CD4-positive, alpha-beta T cell treated with Interferon gamma for 1 hour (primary cell): ENCODE measurements around the gene LGALS14.
A peak's percentile ranks its signal among the peaks of the same experiment; 100 is the strongest.
"Not testable (repeated sequence)": the region's sequence is repeated elsewhere in the genome, so short reads cannot be mapped to it uniquely, and the experiment has no call there.

ENCODE experiments used
- DNase-seq: peaks from one replicate; pipeline ENCODE4 v3.0.0-alpha.2; 2020

LGALS14 gene

DNA sequence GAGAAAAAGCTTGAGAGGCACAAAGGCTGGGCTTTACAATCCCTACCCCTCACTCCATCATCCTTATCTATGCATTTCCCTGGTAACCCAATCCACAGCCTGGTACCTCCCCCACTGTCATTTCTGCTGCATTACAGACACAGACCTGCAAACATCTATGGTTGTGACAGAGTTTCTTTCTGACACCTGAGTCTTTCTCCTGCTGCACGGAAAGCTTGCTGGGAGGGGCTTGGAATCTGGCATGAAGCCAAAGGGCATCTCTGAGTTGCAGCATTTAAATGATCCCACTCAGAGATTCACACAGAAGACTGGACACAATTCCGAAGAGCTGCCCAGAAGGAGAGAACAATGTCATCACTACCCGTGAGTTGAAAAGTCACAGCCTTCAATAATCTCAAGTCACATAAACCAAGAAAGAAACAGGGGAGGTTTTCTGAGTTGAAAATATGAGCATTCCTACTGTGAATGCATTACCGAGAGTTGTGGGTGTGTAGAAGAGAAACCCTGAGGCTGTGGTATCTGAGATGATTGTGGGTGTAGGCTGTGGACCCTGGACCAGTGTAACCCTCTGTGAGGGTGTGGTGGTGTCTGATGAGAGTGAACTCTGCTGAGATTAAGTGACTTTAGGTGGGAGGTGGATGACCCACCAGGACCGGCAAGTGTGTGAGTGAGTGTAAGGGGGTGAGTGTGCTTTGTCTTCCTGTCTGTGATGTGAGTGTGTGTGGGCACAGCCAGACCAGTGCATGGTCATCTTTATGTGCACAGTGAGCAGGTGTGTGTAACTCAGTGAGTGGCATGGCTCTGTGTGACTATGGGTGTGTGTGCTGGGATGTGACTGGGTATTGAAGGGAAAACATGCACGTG is at the start of gene LGALS14:
Gene LGALS14, plus strand, starts transcription at position 301 of the 864 bp plus-strand sequence. Its CDS starts 48 bp downstream, at position 349.
- DNase-seq, result no peak

DNA sequence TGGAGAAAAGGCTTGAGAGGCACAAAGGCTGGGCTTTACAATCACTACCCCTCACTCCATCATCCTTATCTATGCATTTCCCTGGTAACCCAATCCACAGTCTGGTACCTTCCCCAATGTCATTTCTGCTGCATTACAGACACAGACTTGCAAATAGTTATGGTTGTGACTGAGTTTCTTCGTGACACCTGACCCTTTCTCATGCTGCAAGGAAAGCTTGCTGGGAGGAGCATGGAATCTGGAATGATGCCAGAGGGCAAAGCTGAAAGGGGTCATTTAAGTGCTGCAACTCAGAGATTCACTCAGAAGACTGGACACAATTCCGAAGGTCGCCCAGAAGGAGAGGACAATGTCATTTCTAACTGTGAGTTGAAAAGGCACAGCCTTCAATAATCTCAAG is 48.7 kb upstream of the LGALS14 start, which contains the start of gene LGALS16:
Gene LGALS16, plus strand, starts transcription at position 301 of the 400 bp plus-strand sequence. Its CDS starts 49 bp downstream, at position 350.
- no peak for DNase-seq

- DNase-seq, result no peak
Observed at GRCh38 chr19:39659791-39660190, 44.5 kb upstream of the LGALS14 start.

DNA sequence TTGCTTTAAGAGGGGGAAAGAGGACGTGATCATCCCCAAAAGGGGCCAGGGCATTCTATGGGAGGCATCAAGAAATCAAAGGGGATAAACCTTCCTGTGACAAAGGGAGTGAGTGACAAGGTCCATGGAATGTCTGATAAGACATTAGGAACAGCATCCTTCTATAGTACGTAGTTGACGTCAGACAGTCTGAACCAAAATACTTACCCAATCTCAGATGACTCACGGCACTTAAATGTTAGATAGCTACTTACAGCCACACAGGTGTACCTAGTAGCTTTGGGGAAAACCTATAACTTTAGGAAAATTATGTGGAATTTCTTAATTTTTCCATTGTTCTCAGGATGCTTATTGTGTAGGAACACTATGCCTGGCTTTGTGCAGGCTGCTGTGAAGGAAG is 43.6 kb upstream of the LGALS14 start:
- DNase-seq, result no peak

GRCh38 chr19:39661565-39661964 is 42.7 kb upstream of the LGALS14 start:
- DNase-seq, result no peak

DNA sequence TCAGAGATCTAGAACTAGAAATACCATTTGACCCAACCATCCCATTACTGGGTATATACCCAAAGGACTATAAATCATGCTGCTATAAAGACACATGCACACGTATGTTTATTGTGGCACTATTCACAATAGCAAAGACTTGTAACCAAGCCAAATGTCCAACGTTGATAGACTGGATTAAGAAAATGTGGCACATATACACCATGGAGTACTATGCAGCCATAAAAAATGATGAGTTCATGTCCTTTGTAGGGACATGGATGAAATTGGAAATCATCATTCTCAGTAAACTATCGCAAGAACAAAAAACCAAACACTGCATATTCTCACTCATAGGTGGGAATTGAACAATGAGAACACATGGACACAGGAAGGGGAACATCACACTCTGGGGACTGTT is 34.4 kb upstream of the LGALS14 start:
- not testable (repeated sequence) for DNase-seq

DNA sequence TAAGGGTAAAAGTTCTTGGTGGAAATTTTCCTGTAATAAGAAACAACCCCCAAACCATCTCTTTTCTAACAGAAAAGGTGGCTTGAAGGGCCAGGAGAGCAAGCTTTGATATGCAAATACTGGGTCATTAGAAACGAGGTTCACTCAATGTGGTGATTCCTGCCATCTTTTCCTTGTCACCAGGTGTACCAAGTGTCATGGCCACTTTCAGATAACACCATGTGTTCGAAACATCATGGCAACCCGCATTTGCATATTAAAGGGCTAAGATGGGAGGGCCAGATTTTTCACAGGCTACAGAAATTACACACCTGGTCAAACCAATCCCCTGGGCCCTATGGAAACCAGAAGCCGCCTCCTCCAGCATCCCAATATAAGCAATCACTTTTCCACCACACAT is 33.3 kb upstream of the LGALS14 start:
- DNase-seq, result no peak

DNA sequence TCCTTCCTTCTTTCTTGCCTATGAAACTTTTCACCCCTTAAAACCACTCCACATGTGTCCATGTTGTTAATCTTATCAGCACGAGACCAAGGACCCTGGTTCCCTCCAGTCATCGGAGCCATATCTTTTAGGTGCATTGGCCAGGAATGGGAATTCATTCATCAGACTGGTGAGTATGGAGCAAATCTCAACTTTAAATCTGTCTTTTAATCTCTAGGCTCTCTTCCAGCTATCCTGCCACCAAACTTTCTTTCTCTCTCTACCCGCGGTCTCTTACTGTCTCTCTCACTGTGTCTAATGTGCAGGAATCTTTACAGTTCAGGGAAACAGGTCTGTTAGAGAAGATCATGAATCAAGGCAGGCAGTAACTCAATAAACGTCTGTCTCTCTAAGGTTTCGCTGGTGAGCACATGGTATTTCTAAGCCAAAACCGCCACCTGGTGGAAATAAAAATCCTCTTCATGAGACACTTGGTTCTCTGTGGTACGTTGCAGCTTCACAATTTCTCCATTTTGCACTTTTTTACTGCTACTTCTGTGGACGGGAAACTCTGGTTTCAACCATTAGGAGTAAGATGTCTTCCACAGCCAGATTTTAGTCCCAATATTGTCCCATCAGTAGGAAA is 32.4 kb upstream of the LGALS14 start:
- DNase-seq, result peak; percentile 31

DNA sequence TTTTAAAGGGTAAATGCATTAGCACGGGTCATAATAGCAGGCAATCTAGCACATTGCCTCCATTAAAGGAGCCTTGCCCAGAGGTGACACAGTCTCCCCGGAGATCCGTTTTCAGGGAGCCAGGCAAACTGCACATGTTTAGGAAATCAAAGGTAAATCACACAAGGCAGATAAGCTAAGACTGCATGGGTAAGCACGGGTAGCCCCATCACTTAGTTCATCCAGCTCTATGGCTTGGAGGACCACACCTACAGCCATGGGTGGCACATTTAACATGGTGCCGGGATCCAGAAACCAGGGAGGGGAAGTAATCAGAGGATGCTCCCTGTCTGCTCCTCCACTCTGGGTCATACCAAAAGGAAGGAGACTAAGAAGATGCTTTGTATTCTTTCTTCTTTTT is 31.8 kb upstream of the LGALS14 start:
- no peak for DNase-seq

DNA sequence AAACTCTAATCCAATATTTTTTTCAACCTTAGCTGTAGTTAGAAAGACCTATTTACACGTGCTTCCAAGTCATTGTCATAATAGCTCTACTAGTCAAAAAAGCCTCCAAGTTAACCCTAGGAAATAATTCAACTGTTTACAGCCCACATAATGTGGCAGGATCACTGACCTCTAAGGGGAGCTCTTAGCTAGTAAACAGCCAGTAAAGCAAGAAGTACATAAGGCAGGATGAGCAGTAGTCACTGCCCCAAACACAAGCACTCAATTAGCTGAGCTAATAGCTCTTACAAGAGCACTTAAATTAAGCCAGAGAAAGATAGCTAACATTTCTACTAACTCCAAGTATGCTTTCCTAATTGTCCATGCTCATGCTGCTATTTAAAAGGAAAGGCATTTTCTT is 30.4 kb upstream of the LGALS14 start:
- not testable (repeated sequence) for DNase-seq

GRCh38 chr19:39676004-39676403 is 28.3 kb upstream of the LGALS14 start:
- no peak for DNase-seq

- DNase-seq, result no peak
Observed at GRCh38 chr19:39677961-39678889, 26.1 kb upstream of the LGALS14 start.

DNA sequence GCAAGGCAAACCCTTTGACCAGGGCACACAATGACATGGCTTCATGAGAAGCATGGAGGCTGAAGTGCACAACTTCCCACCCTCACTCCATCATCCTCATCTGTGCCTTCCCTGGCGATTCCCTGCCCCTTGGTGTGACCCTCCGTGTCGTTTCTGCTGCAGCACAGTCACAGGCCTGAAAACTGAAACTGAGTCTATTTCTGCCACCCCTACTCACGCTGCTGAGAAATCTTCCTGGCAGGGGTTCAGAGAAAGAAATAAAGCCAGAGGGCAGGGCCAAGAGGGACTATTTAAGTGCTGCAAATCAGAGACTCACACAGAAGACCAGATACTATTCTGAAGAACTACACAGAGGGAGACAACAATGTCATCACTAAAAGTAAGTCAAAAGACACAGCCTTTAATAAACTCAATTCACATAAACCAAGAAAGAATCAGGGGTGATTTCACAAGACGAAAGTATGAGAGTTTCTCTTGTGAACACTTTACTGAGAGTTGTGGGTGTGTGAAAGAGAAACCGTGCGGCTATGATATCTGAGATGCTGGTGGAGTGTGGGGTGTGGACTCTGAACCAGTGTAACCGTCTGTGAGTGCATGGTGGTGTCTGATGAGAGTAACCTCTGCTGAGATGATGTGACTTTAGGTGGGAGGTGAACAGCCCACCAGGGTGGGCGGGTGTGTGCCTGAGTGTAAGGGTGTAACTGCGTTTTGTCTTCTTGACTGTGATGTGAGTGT is 25.1 kb upstream of the LGALS14 start:
- no peak for DNase-seq

DNA sequence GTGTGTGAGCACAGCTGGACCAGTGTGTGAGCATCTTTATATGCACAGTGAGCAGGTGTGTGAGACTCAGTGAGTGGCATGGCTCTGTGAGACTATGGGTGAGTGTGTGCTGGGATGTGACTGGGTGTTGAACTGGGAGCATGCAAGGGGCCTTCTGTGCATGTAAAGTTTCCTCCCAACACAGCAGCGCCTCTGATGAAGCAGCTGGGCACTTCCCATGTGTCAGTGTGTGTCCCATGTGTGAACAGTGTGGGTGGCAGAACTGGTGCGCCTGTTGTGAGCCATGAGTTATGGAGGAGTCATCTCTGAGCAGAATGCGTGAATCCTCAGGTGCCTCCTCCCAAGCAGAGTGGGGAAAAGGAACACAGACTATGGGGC is 24.5 kb upstream of the LGALS14 start:
- DNase-seq, result no peak

GRCh38 chr19:39680593-39680992 is 23.7 kb upstream of the LGALS14 start:
- no peak for DNase-seq

DNA sequence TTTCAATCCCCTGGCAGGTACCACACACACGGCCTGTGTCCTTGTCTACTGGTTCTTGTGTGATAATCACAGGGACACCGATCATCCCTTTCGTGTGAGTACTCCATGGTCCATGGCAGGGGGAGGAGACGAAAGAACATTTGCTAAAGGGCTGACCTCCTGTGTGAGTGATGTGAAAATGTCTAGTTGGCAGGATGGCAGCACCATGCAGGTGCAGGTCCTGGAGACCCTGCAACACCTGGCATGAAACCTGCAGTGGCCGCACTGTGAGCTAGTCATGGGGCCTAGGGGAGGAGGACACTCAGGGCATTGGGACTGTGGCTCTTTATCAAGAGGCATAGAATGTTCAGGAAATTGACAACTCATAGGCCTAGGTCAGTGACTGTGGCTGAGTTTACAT is 22.9 kb upstream of the LGALS14 start:
- no peak for DNase-seq

GRCh38 chr19:39684267-39684666 is 20.0 kb upstream of the LGALS14 start:
- DNase-seq, result no peak

DNA sequence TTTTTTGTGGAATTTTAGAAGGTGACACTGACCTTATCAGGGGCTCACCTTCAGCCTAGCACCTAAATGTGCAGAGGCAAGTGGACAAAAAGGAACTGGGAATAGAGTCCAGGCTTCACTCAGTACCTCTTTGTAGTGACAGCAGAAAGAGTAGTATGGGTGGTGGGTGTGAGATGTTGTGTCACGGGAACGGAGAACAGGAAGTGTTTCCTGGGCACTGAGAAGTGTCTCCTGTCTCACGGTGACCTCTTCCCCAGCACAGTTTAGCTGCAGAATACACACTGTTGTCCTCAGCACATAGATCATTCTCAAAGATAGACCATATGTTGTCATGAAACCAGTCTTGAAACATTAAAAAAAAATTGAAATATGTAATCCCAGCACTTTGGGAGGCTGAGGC is 17.5 kb upstream of the LGALS14 start:
- DNase-seq, result no peak

GRCh38 chr19:39688637-39689036 is 15.6 kb upstream of the LGALS14 start:
- DNase-seq, result not testable (repeated sequence)

DNA sequence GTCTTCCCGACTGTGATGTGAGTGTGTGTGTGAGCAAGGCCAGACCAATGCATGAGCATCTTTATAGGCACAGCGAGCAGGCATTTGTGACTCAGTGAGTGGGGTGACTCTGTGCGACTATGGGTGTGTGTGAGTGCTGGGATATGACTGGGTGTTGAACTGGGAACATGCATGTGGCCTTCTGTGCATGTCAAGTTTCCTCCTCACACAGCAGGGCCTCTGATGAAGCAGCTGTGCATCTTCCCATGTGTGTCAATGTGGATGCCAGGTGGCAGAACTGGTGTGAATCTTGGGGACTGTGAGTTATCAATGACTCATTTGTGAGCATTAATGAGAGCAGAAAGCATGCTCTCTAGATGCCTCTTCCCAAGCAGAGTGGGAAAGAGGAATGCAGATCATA is 12.1 kb upstream of the LGALS14 start:
- no peak for DNase-seq

DNA sequence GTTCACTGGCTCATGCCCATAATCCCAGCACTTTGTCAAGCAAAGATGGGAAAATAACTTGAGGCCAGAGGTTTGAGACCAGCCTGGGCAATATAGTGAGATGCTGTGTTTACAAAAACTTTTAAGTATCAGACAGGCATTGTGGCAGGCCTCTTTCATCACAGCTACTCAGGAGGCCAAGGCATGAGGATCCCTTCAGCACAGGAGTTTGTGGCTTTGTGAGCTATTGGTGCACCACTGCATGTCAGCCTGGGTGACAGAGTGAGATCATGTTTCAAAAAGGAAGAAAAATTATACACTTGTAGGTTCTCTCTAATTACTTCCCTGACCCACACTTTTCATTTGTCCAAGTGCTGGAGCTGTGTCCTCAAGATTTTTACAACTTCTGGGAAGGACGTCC is 11.5 kb upstream of the LGALS14 start:
- DNase-seq, result no peak

DNA sequence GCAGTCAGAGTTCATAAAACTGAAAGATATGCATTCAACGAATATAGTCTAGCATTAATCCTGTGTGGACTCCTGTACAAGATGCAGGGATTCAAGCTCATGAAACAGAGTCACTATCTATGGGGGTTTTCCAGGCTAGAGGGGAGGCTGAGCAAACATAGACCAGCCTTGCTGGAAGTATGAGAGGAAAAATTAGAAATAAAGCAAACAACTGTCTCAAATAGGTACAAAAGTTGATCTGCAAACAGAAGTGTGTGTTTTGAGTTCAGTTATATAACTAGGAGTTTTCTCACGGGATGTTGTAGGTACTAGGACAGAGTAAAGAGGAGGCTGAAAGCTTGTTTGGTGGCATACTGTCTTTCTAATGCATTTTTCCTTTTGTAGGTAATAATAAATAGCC is 8.5 kb upstream of the LGALS14 start:
- DNase-seq, result no peak

DNA sequence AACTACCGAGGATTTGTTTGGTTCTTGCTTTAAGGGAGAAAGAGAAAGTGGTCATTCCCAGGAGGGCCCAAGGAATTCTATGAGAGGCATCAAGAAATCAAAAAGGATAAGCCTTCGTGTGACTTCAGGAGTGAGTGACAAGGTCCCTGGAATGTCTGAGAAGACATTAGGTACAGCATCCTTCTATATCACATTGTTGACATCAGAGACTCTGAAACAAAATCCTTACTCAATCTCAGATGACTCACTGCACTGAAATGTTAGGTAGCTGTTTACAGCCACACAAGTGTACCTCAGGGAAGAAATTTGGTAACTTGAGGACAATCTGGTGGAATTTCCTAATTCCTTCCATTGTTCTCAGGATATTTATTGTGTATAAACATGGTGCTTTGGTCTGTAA is 7.9 kb upstream of the LGALS14 start:
- DNase-seq, result no peak
